Body of pancreas (tissue), 4 donors: ENCODE results near the gene ASB15.

ENCODE experiments used
- POLR2A ChIP-seq, 3 donors: fragments of 450-650 bp; IDR thresholded peaks; one replicate each; pipeline ENCODE4 v1.6.1; 2016; ENCODE audit warnings: antibody characterized with exemption in 3 of 3, mild to moderate bottlenecking in 2 of 3
- TF ChIP-seq, protein P1 (sequence below), 7 experiments: fragments of 450-650 bp in 4 of 7; fragments of 200-600 bp in 3 of 7; sonication (generic) in 3 of 7; IDR thresholded peaks; one replicate each; pipeline ENCODE4 v1.5.1; 2016 to 2019; ENCODE audit warnings: antibody characterized with exemption in 7 of 7

DNA sequence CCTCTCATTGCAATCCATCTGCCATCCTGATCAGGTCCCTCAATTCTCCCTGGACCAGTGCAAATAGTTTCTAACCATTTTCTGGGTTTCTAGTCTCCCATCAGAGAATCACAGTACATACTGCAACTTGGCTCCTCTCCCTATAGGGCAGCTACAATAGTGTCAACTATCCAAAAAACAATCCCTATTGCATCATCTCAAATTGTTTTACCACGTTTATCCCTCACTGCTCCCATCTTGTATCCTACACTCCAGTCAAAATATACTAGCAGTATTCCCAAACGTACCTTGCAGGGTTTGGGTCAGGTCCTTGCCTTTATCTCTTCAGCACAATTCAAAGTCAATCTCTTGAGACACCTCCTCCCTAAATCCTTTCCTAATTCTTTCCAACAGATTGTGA, 23.6 kb downstream of the ASB15 start:
- TF ChIP-seq, protein P1, sequence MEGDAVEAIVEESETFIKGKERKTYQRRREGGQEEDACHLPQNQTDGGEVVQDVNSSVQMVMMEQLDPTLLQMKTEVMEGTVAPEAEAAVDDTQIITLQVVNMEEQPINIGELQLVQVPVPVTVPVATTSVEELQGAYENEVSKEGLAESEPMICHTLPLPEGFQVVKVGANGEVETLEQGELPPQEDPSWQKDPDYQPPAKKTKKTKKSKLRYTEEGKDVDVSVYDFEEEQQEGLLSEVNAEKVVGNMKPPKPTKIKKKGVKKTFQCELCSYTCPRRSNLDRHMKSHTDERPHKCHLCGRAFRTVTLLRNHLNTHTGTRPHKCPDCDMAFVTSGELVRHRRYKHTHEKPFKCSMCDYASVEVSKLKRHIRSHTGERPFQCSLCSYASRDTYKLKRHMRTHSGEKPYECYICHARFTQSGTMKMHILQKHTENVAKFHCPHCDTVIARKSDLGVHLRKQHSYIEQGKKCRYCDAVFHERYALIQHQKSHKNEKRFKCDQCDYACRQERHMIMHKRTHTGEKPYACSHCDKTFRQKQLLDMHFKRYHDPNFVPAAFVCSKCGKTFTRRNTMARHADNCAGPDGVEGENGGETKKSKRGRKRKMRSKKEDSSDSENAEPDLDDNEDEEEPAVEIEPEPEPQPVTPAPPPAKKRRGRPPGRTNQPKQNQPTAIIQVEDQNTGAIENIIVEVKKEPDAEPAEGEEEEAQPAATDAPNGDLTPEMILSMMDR (IDR thresholded peaks at IDR 0.05), result no peak
- no peak for TF ChIP-seq POLR2A (IDR thresholded peaks at IDR 0.05)
